ACC112 (cell line): ENCODE results near the gene PP2D1.
A peak's percentile ranks its signal among the peaks of the same experiment; 100 is the strongest.
"Not testable (repeated sequence)": the region's sequence is repeated elsewhere in the genome, so short reads cannot be mapped to it uniquely, and the experiment has no call there.

ENCODE experiments used
- H2AFZ ChIP-seq: fragments of 200-600 bp; sonication (generic); one replicate; pipeline ENCODE4 v1.6.0; 2017; ENCODE audit warnings: antibody characterized with exemption, low read length; ENCODE audit not compliant: unreplicated experiment
- H3K27ac ChIP-seq: fragments of 200-600 bp; sonication (generic); 2 replicates; pipeline ENCODE4 v1.5.1; 2014; ENCODE audit warnings: low read depth, mild to moderate bottlenecking, antibody characterized with exemption, low read length, moderate library complexity
- H3K27me3 ChIP-seq: fragments of 200-600 bp; sonication (generic); 2 replicates; pipeline ENCODE4 v1.6.1; 2014; ENCODE audit warnings: mild to moderate bottlenecking, antibody characterized with exemption, low read length, moderate library complexity, mixed read lengths; ENCODE audit not compliant: insufficient read depth
- H3K36me3 ChIP-seq: fragments of 200-600 bp; sonication (generic); 2 replicates; pipeline ENCODE4 v1.6.1; 2016; ENCODE audit warnings: mild to moderate bottlenecking, antibody characterized with exemption, low read length, moderate library complexity, mixed read lengths; ENCODE audit not compliant: insufficient read depth
- H3K4me1 ChIP-seq: fragments of 200-600 bp; sonication (generic); one replicate; pipeline ENCODE4 v1.6.1; 2016; ENCODE audit warnings: low read length, mixed read lengths; ENCODE audit not compliant: insufficient read depth, unreplicated experiment, control insufficient read depth
- H3K4me3 ChIP-seq: fragments of 200-600 bp; sonication (generic); 2 replicates; pipeline ENCODE4 v1.5.1; 2014; ENCODE audit warnings: mild to moderate bottlenecking, low read depth, low read length
- H3K79me2 ChIP-seq: fragments of 200-600 bp; sonication (generic); one replicate; pipeline ENCODE4 v1.6.0; 2016; ENCODE audit warnings: low read length; ENCODE audit not compliant: control insufficient read depth, unreplicated experiment, insufficient read depth

PP2D1 gene

DNA sequence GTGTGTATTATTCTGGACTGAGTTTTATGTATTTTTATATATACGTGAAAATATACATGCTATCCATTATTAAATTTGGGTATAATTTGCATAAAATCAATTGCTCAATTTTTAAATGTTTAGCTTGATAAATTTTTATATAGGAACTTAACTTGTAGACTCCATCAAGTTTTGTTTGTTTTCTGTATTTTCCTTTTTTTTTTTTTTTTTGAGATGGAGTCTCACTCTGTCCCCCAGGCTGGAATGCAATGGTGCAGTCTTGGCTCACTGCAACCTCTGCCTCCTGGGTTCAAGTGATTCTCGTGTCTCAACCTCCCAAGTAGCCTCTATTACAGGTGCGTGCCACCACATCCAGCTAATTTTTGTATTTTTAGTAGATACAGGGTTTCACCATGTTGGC is 4.0 kb upstream of the PP2D1 start:
- not testable (repeated sequence) for H3K27ac ChIP-seq, H3K27me3 ChIP-seq, H3K4me1 ChIP-seq, H3K4me3 ChIP-seq, H2AFZ ChIP-seq, H3K79me2 ChIP-seq, H3K36me3 ChIP-seq

DNA sequence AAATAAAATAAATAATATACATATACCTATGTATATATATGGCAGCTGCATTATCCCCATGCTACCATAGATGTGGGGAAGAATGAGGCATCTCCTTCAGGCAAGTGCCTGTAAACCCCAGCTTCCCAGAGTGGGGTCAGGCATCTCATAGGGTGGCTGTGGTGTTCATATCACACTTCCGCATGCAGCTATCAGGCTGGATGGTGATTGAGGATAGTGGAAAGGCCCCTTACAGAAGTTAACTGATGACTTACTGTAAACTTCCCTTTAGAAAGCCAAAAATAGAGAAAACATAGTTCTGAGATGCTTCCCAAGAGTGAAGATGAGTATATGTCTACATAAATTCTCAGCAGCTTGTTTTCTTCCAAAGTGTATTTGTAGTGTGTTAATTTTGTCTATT is 3.5 kb upstream of the PP2D1 start:
- Histone ChIP-seq H2AFZ (no peak overlapping the region), H3K27me3 (no peaks in the 10 kb centered on the region), H3K4me3 (no peak overlapping the region), H3K27ac (no peak overlapping the region), H3K4me1 (no peaks in the 10 kb centered on the region), H3K79me2 (no peaks in the 10 kb centered on the region), H3K36me3 (no peaks in the 10 kb centered on the region)

DNA sequence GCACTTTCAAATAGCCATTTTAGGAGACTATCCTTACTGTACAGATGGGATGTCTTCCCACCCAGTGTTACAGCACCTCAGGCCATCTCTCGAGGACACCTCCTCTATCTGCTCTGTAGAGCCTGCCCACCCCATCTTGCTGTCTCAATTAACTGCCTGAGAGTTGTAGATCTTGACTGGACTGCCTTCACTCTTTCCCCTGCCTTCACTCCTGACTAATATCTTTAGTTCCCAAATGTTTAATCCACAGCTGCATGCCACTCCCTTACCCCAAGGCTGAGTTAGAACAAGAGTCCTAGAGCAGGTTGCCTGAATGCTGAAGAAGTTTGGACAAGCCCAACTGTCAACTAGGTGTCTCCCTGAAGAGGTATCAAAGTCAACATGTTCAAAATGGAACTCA is 1.3 kb upstream of the PP2D1 start:
- no peaks in the 10 kb centered on the region for H3K27me3 ChIP-seq
- no peak overlapping the region for H3K27ac ChIP-seq
- H3K4me1 ChIP-seq: no peaks in the 10 kb centered on the region
- no peaks in the 10 kb centered on the region for H3K79me2 ChIP-seq
- no peak overlapping the region for H2AFZ ChIP-seq
- H3K4me3 ChIP-seq: no peak overlapping the region
- no peaks in the 10 kb centered on the region for H3K36me3 ChIP-seq

DNA sequence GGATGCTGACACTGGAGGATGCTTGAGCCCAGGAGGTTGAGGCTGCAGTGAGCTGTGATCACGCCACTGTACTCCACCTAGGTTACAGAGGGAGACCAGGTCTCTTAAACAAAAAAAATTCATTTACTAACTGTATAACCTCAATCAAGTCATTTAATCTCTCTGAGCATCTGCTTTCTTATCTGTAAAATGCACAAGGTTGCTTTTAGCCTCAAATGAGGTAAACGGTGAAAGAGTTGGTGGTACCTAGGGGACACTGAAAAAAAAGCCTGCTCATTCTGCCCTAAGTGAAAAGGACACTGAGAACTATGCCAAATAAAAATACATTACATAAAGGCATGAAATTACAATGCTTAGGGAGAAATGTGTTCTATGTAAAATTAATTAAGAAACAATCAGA is 3.4 kb downstream of the PP2D1 start:
- no peaks in the 10 kb centered on the region for H3K36me3 ChIP-seq
- no peaks in the 10 kb centered on the region for H3K27me3 ChIP-seq
- no peak overlapping the region for H3K4me3 ChIP-seq

DNA sequence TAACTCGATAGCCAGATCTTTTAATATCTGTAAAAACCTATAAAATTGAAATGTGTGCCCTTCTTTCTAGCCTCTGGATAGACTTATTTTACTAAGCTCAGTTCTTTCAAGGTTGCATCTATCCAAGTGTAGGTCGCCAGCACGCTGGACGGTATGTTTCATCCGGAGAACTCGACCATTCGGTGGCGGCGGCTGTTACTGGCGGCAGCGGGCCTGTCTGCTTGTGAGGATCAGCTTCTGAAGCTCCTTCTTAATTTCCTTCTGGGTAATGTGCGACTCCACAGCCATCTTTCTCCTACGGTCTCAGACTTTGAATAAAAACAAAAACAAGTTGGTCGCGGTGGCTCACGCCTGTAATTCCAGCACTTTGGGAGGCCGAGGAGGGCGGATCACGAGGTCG is 4.1 kb downstream of the PP2D1 start:
- Histone ChIP-seq H3K27ac (no peak overlapping the region), H2AFZ (no peak overlapping the region), H3K27me3 (no peaks in the 10 kb centered on the region), H3K36me3 (no peaks in the 10 kb centered on the region), H3K4me3 (no peak overlapping the region), H3K79me2 (no peaks in the 10 kb centered on the region), H3K4me1 (no peaks in the 10 kb centered on the region)

More for the DNA sequence above, 3.4 kb downstream of the PP2D1 start:
- no peak overlapping the region for H2AFZ ChIP-seq
- no peaks in the 10 kb centered on the region for H3K79me2 ChIP-seq
- H3K27ac ChIP-seq: no peak overlapping the region
- H3K4me1 ChIP-seq: no peaks in the 10 kb centered on the region

DNA sequence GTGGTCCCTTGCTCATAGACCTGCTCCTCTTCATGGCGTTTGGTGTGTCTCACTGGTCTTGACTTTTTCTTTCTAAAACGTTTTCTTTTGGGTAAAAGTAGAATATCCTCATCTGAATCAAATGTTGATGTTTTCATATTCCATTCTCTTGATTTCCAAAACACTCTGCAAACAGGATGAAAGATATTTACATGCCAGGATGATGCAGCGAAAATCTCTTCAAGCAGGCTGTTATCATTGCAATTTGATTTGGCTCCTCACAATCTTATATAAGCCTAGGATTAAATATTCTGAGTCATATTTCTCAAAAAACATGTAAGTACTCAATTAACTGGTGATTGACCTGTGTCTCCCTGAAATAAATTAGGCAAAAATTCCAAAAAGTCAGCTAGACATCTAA is 10.1 kb downstream of the PP2D1 start:
- Histone ChIP-seq H3K4me1 (no peaks in the 10 kb centered on the region), H3K4me3 (no peak overlapping the region), H3K79me2 (no peaks in the 10 kb centered on the region), H3K27ac (no peak overlapping the region), H3K27me3 (no peaks in the 10 kb centered on the region), H3K36me3 (no peaks in the 10 kb centered on the region), H2AFZ (no peak overlapping the region)

DNA sequence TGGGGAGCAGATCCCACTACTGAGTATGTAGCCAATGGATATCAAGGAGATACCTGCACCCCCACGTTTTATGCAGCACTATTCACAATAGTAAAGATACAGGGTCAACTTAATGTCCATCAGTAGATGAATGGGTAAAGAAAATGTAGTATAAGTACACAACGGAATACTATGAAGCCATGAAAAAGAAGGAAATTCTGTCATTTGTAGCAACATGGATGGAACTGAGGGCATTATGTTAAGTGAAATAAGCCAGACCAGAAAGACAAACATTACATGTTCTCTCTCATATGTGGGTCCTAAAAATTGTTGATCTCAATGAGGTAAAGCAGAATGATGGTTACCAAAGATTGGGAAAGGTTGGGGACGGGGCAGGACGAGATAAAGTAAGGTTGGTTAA is 14.6 kb downstream of the PP2D1 start:
- Histone ChIP-seq H3K27ac (no peak overlapping the region), H3K4me3 (no peak overlapping the region), H3K36me3 (no peaks in the 10 kb centered on the region), H3K79me2 (no peaks in the 10 kb centered on the region), H3K4me1 (no peaks in the 10 kb centered on the region), H2AFZ (no peak overlapping the region), H3K27me3 (no peaks in the 10 kb centered on the region)

DNA sequence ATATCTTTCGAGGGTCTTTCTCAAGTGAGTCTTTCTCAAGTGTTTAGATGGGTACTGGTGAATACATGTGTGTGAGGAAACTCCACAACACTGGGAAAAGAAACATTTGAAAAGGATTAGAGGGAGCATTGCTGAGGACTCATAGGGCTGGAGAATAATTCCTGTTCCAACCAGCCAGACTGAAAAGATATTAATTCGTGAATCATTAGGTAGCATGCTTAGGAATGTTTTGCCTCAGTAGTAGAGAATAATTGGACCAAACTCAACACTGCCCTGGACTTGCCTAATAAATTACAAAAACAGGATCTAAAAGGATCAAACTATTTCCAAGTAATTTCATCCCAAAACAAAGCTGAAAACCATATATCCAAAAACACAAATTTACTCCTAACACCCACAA is 17.3 kb downstream of the PP2D1 start:
- no peak overlapping the region for H2AFZ ChIP-seq
- no peaks in the 10 kb centered on the region for H3K27me3 ChIP-seq
- no peaks in the 10 kb centered on the region for H3K36me3 ChIP-seq
- no peak overlapping the region for H3K4me3 ChIP-seq
- no peaks in the 10 kb centered on the region for H3K79me2 ChIP-seq
- no peaks in the 10 kb centered on the region for H3K4me1 ChIP-seq
- no peak overlapping the region for H3K27ac ChIP-seq

DNA sequence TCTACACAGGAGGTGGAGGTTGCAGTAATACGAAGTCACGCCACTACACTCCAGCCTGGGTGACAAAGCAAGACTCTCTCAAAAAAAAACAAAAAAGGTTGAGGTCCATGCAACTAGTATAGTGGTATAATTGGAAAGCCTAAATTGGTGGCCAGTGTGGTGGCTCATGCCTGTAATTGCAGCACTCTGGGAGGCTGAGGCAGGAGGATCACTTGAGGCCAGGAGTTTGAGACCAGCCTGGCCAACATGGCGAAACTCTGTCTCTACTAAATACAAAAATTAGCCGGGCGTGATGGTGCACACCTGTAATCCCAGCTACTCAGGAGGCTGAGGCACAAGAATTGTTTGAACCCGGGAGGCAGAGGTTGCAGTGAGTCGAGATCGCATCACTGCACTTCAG is 23.2 kb downstream of the PP2D1 start:
- H3K27ac ChIP-seq, H3K27me3 ChIP-seq, H3K79me2 ChIP-seq, H3K4me3 ChIP-seq, H3K4me1 ChIP-seq, H2AFZ ChIP-seq: not testable (repeated sequence)
- H3K36me3 ChIP-seq: peaks cover 18% of the 10 kb centered on the region

DNA sequence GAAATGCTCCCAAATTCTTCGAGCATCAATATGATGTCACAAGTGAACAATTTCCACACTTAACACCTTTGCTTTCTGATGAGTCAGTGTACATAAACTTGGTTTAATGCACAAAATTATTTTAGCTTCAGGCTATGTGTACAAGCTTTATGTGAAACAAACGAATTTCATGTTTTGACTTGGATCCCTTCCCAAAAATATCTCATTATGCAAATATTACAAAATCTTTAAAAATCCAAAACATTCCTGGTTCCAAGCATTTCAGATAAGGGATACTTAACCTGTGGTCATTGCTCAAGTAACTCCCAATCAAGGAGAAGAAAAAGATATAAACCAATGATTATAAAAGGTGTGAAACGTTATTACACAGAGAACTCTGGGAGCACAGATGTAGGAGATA is 40.0 kb downstream of the PP2D1 start:
- Histone ChIP-seq H2AFZ (no peak overlapping the region), H3K27ac (0 out of 2 replicates have a peak overlapping the region, but pooled peaks have one; percentile 2), H3K4me1 (peaks cover 9% of the 10 kb centered on the region), H3K36me3 (peaks cover 22% of the 10 kb centered on the region), H3K4me3 (no peak overlapping the region), H3K27me3 (no peaks in the 10 kb centered on the region), H3K79me2 (peaks cover 57% of the 10 kb centered on the region)

DNA sequence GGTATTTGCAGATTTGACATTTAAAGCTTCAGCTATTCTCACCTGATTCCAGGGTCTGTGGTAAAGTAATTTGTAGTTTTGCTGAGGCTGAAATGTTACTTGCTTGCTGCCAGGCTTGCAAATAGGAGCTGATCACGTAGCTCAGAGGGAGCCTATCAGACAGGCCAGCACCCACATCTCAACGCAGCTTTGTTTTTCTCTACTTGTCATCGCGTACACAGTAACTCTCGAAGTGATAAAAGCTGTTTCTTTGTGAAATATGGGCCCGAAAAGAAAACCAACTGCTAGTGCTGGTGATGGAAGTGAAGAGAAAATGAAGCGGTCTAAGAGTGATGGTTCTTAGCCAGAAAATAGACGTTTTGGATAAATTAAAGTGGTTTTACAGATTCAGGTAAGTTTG is 41.7 kb downstream of the PP2D1 start:
- Histone ChIP-seq H3K4me3 (no peak overlapping the region), H3K27me3 (no peaks in the 10 kb centered on the region), H3K79me2 (peaks cover 73% of the 10 kb centered on the region)

DNA sequence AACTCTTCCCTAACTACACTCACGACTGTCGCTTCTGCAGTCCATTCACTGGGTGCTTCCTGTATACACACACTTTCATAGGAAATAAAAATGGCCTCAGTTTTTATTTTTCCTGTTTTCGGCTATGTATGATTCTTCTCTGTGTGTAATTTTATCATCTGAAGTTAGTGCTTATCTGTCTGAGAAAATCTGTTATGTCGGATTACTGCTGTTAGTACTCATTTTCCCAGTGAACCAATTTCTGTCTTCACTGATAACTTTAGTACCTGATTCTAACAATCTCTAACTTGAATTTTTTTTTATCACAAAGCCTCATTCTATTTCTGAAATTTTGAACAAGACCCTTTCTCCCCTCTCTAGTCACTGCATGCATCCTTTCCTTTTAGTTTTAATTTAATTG is 44.3 kb downstream of the PP2D1 start:
- peaks cover 87% of the 10 kb centered on the region for H3K79me2 ChIP-seq

More for the DNA sequence above, 41.7 kb downstream of the PP2D1 start:
- Histone ChIP-seq H2AFZ (no peak overlapping the region), H3K4me1 (peaks cover 9% of the 10 kb centered on the region), H3K27ac (no peak overlapping the region), H3K36me3 (peaks cover 15% of the 10 kb centered on the region)

More for the DNA sequence above, 44.3 kb downstream of the PP2D1 start:
- Histone ChIP-seq H3K36me3 (peaks cover 10% of the 10 kb centered on the region), H3K27ac (no peak overlapping the region), H3K27me3 (no peaks in the 10 kb centered on the region), H2AFZ (no peak overlapping the region), H3K4me3 (no peak overlapping the region), H3K4me1 (peaks cover 9% of the 10 kb centered on the region)
